C4-2B (cell line): ENCODE results near the gene FBXW11.

Experiments used
- ZFX ChIP-seq: fragments of 450-650 bp; IDR thresholded peaks from 2 replicates; pipeline ENCODE4 v1.6.1; 2017
- TF ChIP-seq, protein P1 (sequence below): fragments of 450-650 bp; conservative IDR thresholded peaks from 2 replicates; pipeline ENCODE4 v1.5.1; 2017; ENCODE audit warnings: mild to moderate bottlenecking

GRCh38 chr5:171945066-171945465 is 61.4 kb downstream of the FBXW11 start:
- TF ChIP-seq, protein P1, sequence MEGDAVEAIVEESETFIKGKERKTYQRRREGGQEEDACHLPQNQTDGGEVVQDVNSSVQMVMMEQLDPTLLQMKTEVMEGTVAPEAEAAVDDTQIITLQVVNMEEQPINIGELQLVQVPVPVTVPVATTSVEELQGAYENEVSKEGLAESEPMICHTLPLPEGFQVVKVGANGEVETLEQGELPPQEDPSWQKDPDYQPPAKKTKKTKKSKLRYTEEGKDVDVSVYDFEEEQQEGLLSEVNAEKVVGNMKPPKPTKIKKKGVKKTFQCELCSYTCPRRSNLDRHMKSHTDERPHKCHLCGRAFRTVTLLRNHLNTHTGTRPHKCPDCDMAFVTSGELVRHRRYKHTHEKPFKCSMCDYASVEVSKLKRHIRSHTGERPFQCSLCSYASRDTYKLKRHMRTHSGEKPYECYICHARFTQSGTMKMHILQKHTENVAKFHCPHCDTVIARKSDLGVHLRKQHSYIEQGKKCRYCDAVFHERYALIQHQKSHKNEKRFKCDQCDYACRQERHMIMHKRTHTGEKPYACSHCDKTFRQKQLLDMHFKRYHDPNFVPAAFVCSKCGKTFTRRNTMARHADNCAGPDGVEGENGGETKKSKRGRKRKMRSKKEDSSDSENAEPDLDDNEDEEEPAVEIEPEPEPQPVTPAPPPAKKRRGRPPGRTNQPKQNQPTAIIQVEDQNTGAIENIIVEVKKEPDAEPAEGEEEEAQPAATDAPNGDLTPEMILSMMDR, result no peak
- no peak for TF ChIP-seq ZFX
